ENCODE data around the gene SEC63.
"Not testable (repeated sequence)": the region's sequence is repeated elsewhere in the genome, so short reads cannot be mapped to it uniquely, and the experiment has no call there.

SEC63 gene

GRCh38 chr6:107965746-107966145, 7.7 kb upstream of the SEC63 start:
- H3K27ac ChIP-seq: peak overlapping the region; percentile 80
- CTCF ChIA-PET: interaction anchor here (0.6 to 1.3 kb wide), 3 partner anchors 9 to 290 kb away, joined by 3 to 6 read pairs (median 3); no protein-coding TSS in a partner anchor
- POLR2A ChIA-PET (ENCODE audit: low non-redundant PET): no interaction called here
- no peak for TF ChIP-seq CTCF (conservative IDR thresholded peaks at IDR 0.05; ENCODE audit: low read depth)
- DNase-seq (ENCODE audit: low spot score): peak; percentile 52

- no peak for DNase-seq (ENCODE audit: low spot score)
- CTCF ChIA-PET: no interaction called here
- POLR2A ChIA-PET (ENCODE audit: low non-redundant PET): no interaction called here
- TF ChIP-seq CTCF (conservative IDR thresholded peaks at IDR 0.05; ENCODE audit: low read depth): no peak
- no peak overlapping the region for H3K27ac ChIP-seq
Measured at GRCh38 chr6:107962723-107963122, 4.7 kb upstream of the SEC63 start.

- CTCF ChIA-PET: no interaction called here
Measured at GRCh38 chr6:107959392-107959791, 1.4 kb upstream of the SEC63 start.

GRCh38 chr6:107958689-107959362, 818 bp upstream of the SEC63 start:
- POLR2A ChIA-PET (ENCODE audit: low non-redundant PET); DNase-seq (ENCODE audit: low spot score); CTCF ChIA-PET: not testable (repeated sequence)
- H3K27ac ChIP-seq: peak overlapping the region; percentile 91

More at GRCh38 chr6:107959392-107959791, 1.4 kb upstream of the SEC63 start:
- no peak for TF ChIP-seq CTCF (conservative IDR thresholded peaks at IDR 0.05; ENCODE audit: low read depth)
- no peak for DNase-seq (ENCODE audit: low spot score)
- POLR2A ChIA-PET (ENCODE audit: low non-redundant PET): no interaction called here
- no peak overlapping the region for H3K27ac ChIP-seq

GRCh38 chr6:107957308-107957908, 600 bp downstream of the SEC63 start:
- CTCF ChIA-PET: interaction anchor here (0.7 kb wide), 1 partner anchor 536 kb away, joined by 5 read pairs; no protein-coding TSS in a partner anchor
- no peak for TF ChIP-seq CTCF (conservative IDR thresholded peaks at IDR 0.05; ENCODE audit: low read depth)
- POLR2A ChIA-PET (ENCODE audit: low non-redundant PET): no interaction called here
- peak overlapping the region; percentile 91 for H3K27ac ChIP-seq
- peak; percentile 42 for DNase-seq (ENCODE audit: low spot score)

- no peak for TF ChIP-seq CTCF (conservative IDR thresholded peaks at IDR 0.05; ENCODE audit: low read depth)
- H3K27ac ChIP-seq: peak overlapping the region; percentile 91
- DNase-seq (ENCODE audit: low spot score): peak; percentile 26
- CTCF ChIA-PET: interaction anchor here (0.7 kb wide), 1 partner anchor 536 kb away, joined by 5 read pairs; no protein-coding TSS in a partner anchor
- POLR2A ChIA-PET (ENCODE audit: low non-redundant PET): no interaction called here
Measured at GRCh38 chr6:107956586-107957307, 1.3 kb downstream of the SEC63 start.
